ENCODE data around the gene DNAJC7.
A peak's percentile ranks its signal among the peaks of the same experiment; 100 is the strongest.

DNAJC7 gene

GRCh38 chr17:42026857-42027589 is 9.8 kb upstream of the DNAJC7 start:
- no peak overlapping the region for H3K4ac ChIP-seq (ENCODE audit: low read depth, low read length)
- no peak overlapping the region for H3K4me2 ChIP-seq (ENCODE audit: low read length)
- H4K8ac ChIP-seq (ENCODE audit: low read depth, low read length), result no peak overlapping the region
- no peak overlapping the region for H2BK12ac ChIP-seq (ENCODE audit: low read length)
- H3K14ac ChIP-seq (ENCODE audit: low read length), result no peak overlapping the region
- no peak overlapping the region for H4K12ac ChIP-seq (ENCODE audit: low read depth, low read length)
- H3K27me3 ChIP-seq (ENCODE audit: insufficient read depth, low read length), result no peaks in the 10 kb centered on the region
- H3K9ac ChIP-seq (ENCODE audit: low read length), result no peak overlapping the region
- H3K18ac ChIP-seq (ENCODE audit: low read length), result no peak overlapping the region
- no peaks in the 10 kb centered on the region for H3K79me2 ChIP-seq (ENCODE audit: control insufficient read depth, insufficient read depth, low read length, poor library complexity)
- peaks cover 2% of the 10 kb centered on the region for H3K79me1 ChIP-seq (ENCODE audit: low read length)
- peaks cover 5 to 6% of the 10 kb centered on the region in 2 experiments for H3K4me1 ChIP-seq (ENCODE audit: control insufficient read depth in 1 of 2, insufficient read depth in 2 of 2, low read length in 2 of 2)
- no peak overlapping the region for H4K91ac ChIP-seq (ENCODE audit: low read depth, low read length)
- peaks cover 5% of the 10 kb centered on the region for H3K9me3 ChIP-seq (ENCODE audit: insufficient read depth, low read depth, low read length)
- DNase-seq, result no peak
- H2AK5ac ChIP-seq (ENCODE audit: low read length), result no peak overlapping the region
- H3K23ac ChIP-seq (ENCODE audit: low read length), result no peak overlapping the region
- H2BK120ac ChIP-seq (ENCODE audit: insufficient read depth, low read length, poor library complexity), result no peak overlapping the region
- H3K36me3 ChIP-seq (ENCODE audit: control insufficient read depth in 1 of 2, insufficient read depth in 2 of 2, low read length in 2 of 2), result peaks cover 17 to 25% of the 10 kb centered on the region in 2 experiments
- no peak overlapping the region for H2AFZ ChIP-seq (ENCODE audit: insufficient read depth, low read length, poor library complexity)
- no peak overlapping the region for H3K4me3 ChIP-seq (ENCODE audit: low read depth, low read length)
- no CpG with 5 or more reads among the region's 17 CpGs for WGBS (ENCODE audit: extremely low coverage, insufficient coverage, insufficient read length)
- H2BK5ac ChIP-seq (ENCODE audit: low read depth, low read length, poor library complexity), result no peak overlapping the region
- no peak overlapping the region for H3K27ac ChIP-seq (ENCODE audit: low read depth, low read length)

GRCh38 chr17:42025936-42026335 is 8.7 kb upstream of the DNAJC7 start:
- Histone ChIP-seq H2BK5ac (ENCODE audit: low read depth, low read length, poor library complexity) (no peak overlapping the region), H3K14ac (ENCODE audit: low read length) (no peak overlapping the region), H3K36me3 (ENCODE audit: control insufficient read depth in 1 of 2, insufficient read depth in 2 of 2, low read length in 2 of 2) (peaks cover 19 to 30% of the 10 kb centered on the region in 2 experiments), H3K27me3 (ENCODE audit: insufficient read depth, low read length) (no peaks in the 10 kb centered on the region), H4K12ac (ENCODE audit: low read depth, low read length) (no peak overlapping the region), H2BK120ac (ENCODE audit: insufficient read depth, low read length, poor library complexity) (no peak overlapping the region), H3K9ac (ENCODE audit: low read length) (no peak overlapping the region), H2BK12ac (ENCODE audit: low read length) (no peak overlapping the region), H2AK5ac (ENCODE audit: low read length) (no peak overlapping the region), H3K18ac (ENCODE audit: low read length) (no peak overlapping the region), H3K27ac (ENCODE audit: low read depth, low read length) (no peak overlapping the region), H3K4me1 (ENCODE audit: control insufficient read depth in 1 of 2, insufficient read depth in 2 of 2, low read length in 2 of 2) (peaks cover 6 to 7% of the 10 kb centered on the region in 2 experiments), H4K91ac (ENCODE audit: low read depth, low read length) (no peak overlapping the region), H3K79me2 (ENCODE audit: control insufficient read depth, insufficient read depth, low read length, poor library complexity) (no peaks in the 10 kb centered on the region), H3K4ac (ENCODE audit: low read depth, low read length) (no peak overlapping the region), H2AFZ (ENCODE audit: insufficient read depth, low read length, poor library complexity) (no peak overlapping the region), H3K9me3 (ENCODE audit: insufficient read depth, low read depth, low read length) (peaks cover 5% of the 10 kb centered on the region), H3K4me3 (ENCODE audit: low read depth, low read length) (no peak overlapping the region), H3K79me1 (ENCODE audit: low read length) (peaks cover 2% of the 10 kb centered on the region), H4K8ac (ENCODE audit: low read depth, low read length) (no peak overlapping the region), H3K4me2 (ENCODE audit: low read length) (no peak overlapping the region), H3K23ac (ENCODE audit: low read length) (no peak overlapping the region)
- no peak for DNase-seq
- no CpG with 5 or more reads among the region's 3 CpGs for WGBS (ENCODE audit: extremely low coverage, insufficient coverage, insufficient read length)

- H3K9ac ChIP-seq (ENCODE audit: low read length), result peak overlapping the region; percentile 31
- H4K91ac ChIP-seq (ENCODE audit: low read depth, low read length), result peak overlapping the region; percentile 9
- H3K14ac ChIP-seq (ENCODE audit: low read length), result no peak overlapping the region
- H4K12ac ChIP-seq (ENCODE audit: low read depth, low read length), result no peak overlapping the region
- WGBS (ENCODE audit: extremely low coverage, insufficient coverage, insufficient read length), result no CpG with 5 or more reads among the region's 8 CpGs
- peak overlapping the region; percentile 16 for H3K27ac ChIP-seq (ENCODE audit: low read depth, low read length)
- H2BK120ac ChIP-seq (ENCODE audit: insufficient read depth, low read length, poor library complexity), result no peak overlapping the region
- no peak for DNase-seq
- no peaks in the 10 kb centered on the region for H3K27me3 ChIP-seq (ENCODE audit: insufficient read depth, low read length)
- no peak overlapping the region for H2BK12ac ChIP-seq (ENCODE audit: low read length)
- no peak overlapping the region for H3K23ac ChIP-seq (ENCODE audit: low read length)
- H3K4me1 ChIP-seq (ENCODE audit: control insufficient read depth in 1 of 2, insufficient read depth in 2 of 2, low read length in 2 of 2), result peaks cover 6 to 9% of the 10 kb centered on the region in 2 experiments
- peaks cover 19 to 30% of the 10 kb centered on the region in 2 experiments for H3K36me3 ChIP-seq (ENCODE audit: control insufficient read depth in 1 of 2, insufficient read depth in 2 of 2, low read length in 2 of 2)
- H2BK5ac ChIP-seq (ENCODE audit: low read depth, low read length, poor library complexity), result no peak overlapping the region
- H3K79me2 ChIP-seq (ENCODE audit: control insufficient read depth, insufficient read depth, low read length, poor library complexity), result peaks cover under 1% of the 10 kb centered on the region
- no peak overlapping the region for H2AK5ac ChIP-seq (ENCODE audit: low read length)
- H3K18ac ChIP-seq (ENCODE audit: low read length), result peak overlapping the region; percentile 5
- no peak overlapping the region for H3K4me3 ChIP-seq (ENCODE audit: low read depth, low read length)
- H3K79me1 ChIP-seq (ENCODE audit: low read length), result peaks cover 2% of the 10 kb centered on the region
- H3K4ac ChIP-seq (ENCODE audit: low read depth, low read length), result no peak overlapping the region
- no peak overlapping the region for H2AFZ ChIP-seq (ENCODE audit: insufficient read depth, low read length, poor library complexity)
- H3K9me3 ChIP-seq (ENCODE audit: insufficient read depth, low read depth, low read length), result peaks cover 5% of the 10 kb centered on the region
- no peak overlapping the region for H3K4me2 ChIP-seq (ENCODE audit: low read length)
- no peak overlapping the region for H4K8ac ChIP-seq (ENCODE audit: low read depth, low read length)
Observed at GRCh38 chr17:42025191-42025579, 7.9 kb upstream of the DNAJC7 start.

- H4K91ac ChIP-seq (ENCODE audit: low read depth, low read length), result peak overlapping the region; percentile 20
- peaks cover 6 to 11% of the 10 kb centered on the region in 2 experiments for H3K4me1 ChIP-seq (ENCODE audit: control insufficient read depth in 1 of 2, insufficient read depth in 2 of 2, low read length in 2 of 2)
- no peak overlapping the region for H2BK12ac ChIP-seq (ENCODE audit: low read length)
- peaks cover 5% of the 10 kb centered on the region for H3K9me3 ChIP-seq (ENCODE audit: insufficient read depth, low read depth, low read length)
- H3K9ac ChIP-seq (ENCODE audit: low read length), result no peak overlapping the region
- H3K79me2 ChIP-seq (ENCODE audit: control insufficient read depth, insufficient read depth, low read length, poor library complexity), result peaks cover 3% of the 10 kb centered on the region
- no peak overlapping the region for H2AFZ ChIP-seq (ENCODE audit: insufficient read depth, low read length, poor library complexity)
- H4K12ac ChIP-seq (ENCODE audit: low read depth, low read length), result no peak overlapping the region
- no peak overlapping the region for H3K23ac ChIP-seq (ENCODE audit: low read length)
- no peak overlapping the region for H3K4me3 ChIP-seq (ENCODE audit: low read depth, low read length)
- H3K18ac ChIP-seq (ENCODE audit: low read length), result no peak overlapping the region
- H2AK5ac ChIP-seq (ENCODE audit: low read length), result peak overlapping the region; percentile 45
- H4K8ac ChIP-seq (ENCODE audit: low read depth, low read length), result peak overlapping the region; percentile 59
- H3K27me3 ChIP-seq (ENCODE audit: insufficient read depth, low read length), result no peaks in the 10 kb centered on the region
- H3K4me2 ChIP-seq (ENCODE audit: low read length), result no peak overlapping the region
- peak overlapping the region; percentile 14 for H2BK5ac ChIP-seq (ENCODE audit: low read depth, low read length, poor library complexity)
- no CpG with 5 or more reads among the region's 15 CpGs for WGBS (ENCODE audit: extremely low coverage, insufficient coverage, insufficient read length)
- H3K79me1 ChIP-seq (ENCODE audit: low read length), result peaks cover 5% of the 10 kb centered on the region
- peak in 1 of 2 donors; percentile 54 for DNase-seq
- no peak overlapping the region for H3K4ac ChIP-seq (ENCODE audit: low read depth, low read length)
- no peak overlapping the region for H2BK120ac ChIP-seq (ENCODE audit: insufficient read depth, low read length, poor library complexity)
- H3K14ac ChIP-seq (ENCODE audit: low read length), result no peak overlapping the region
- peak overlapping the region; percentile 70 for H3K27ac ChIP-seq (ENCODE audit: low read depth, low read length)
- peaks cover 19 to 30% of the 10 kb centered on the region in 2 experiments for H3K36me3 ChIP-seq (ENCODE audit: control insufficient read depth in 1 of 2, insufficient read depth in 2 of 2, low read length in 2 of 2)
Observed at GRCh38 chr17:42023524-42024349, 6.5 kb upstream of the DNAJC7 start.

Measured in trophoblast cell (in vitro differentiated cells and primary cell).